ENCODE results near the gene C20orf96.

C20orf96 gene

GRCh38 chr20:301886-302848 is 11.6 kb upstream of the C20orf96 start:
- TF ChIP-seq GATA3 (IDR thresholded peaks at IDR 0.05; ENCODE audit: low read depth, low read length) = no peak
- no peak for TF ChIP-seq GATA2 (IDR thresholded peaks at IDR 0.05; ENCODE audit: low read depth, low read length)

DNA sequence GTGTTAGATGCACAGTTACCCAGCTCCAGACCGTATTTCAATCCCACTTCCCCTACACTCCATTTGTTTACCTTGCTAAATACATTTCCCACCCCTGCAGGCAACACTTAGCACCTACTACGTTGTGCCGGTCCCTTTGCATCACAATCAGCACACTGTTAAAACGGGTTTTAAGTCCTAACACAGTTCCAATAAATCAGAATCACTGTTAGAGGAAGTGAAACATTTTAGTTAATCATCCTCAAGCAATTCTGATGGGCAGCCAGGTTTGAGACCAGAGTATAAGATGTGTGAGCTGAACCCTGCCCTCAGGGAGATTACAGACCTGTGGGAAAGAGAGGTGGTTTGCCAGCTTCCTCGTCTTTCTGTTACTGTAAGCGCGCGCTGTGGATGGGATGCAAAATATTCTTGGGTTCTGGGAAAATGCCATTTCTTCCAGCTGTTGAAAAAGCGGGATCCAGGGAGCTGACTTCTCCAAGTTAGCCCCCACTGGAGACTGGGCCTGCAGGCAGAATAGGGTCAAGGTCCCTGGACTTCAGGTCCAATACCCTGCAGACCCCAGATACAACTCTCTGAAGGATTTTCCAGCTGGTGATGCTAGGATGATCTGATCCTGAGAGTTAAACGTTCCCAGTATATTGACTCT is 9.9 kb upstream of the C20orf96 start:
- TF ChIP-seq GATA3 (IDR thresholded peaks at IDR 0.05; ENCODE audit: low read depth, low read length) (no peak), GATA2 (IDR thresholded peaks at IDR 0.05; ENCODE audit: low read depth, low read length) (no peak)

GRCh38 chr20:298776-299391 is 8.3 kb upstream of the C20orf96 start:
- no peak for TF ChIP-seq GATA2 (IDR thresholded peaks at IDR 0.05; ENCODE audit: low read depth, low read length)
- no peak for TF ChIP-seq GATA3 (IDR thresholded peaks at IDR 0.05; ENCODE audit: low read depth, low read length)

DNA sequence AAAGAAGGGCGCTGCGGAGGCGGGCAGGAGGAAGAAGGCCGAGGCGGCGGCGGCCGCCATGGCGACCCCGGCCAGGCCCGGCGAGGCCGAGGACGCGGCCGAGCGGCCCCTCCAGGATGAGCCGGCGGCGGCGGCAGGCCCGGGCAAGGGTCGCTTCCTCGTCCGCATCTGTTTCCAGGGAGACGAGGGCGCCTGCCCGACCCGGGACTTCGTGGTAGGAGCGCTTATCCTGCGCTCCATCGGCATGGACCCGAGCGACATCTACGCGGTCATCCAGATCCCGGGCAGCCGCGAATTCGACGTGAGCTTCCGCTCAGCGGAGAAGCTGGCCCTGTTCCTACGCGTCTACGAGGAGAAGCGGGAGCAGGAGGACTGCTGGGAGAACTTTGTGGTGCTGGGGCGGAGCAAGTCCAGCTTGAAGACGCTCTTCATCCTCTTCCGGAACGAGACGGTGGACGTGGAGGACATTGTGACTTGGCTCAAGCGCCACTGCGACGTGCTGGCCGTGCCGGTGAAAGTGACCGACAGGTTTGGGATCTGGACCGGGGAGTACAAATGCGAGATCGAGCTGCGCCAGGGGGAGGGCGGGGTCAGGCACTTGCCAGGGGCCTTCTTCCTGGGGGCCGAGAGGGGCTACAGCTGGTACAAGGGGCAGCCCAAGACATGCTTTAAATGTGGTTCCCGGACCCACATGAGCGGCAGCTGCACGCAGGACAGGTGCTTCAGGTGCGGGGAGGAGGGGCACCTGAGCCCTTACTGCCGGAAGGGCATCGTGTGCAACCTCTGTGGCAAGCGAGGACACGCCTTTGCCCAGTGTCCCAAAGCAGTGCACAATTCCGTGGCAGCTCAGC is 7.6 kb upstream of the C20orf96 start:
- TF ChIP-seq GATA2 (IDR thresholded peaks at IDR 0.05; ENCODE audit: low read depth, low read length) = no peak
- TF ChIP-seq GATA3 (IDR thresholded peaks at IDR 0.05; ENCODE audit: low read depth, low read length) = no peak

DNA sequence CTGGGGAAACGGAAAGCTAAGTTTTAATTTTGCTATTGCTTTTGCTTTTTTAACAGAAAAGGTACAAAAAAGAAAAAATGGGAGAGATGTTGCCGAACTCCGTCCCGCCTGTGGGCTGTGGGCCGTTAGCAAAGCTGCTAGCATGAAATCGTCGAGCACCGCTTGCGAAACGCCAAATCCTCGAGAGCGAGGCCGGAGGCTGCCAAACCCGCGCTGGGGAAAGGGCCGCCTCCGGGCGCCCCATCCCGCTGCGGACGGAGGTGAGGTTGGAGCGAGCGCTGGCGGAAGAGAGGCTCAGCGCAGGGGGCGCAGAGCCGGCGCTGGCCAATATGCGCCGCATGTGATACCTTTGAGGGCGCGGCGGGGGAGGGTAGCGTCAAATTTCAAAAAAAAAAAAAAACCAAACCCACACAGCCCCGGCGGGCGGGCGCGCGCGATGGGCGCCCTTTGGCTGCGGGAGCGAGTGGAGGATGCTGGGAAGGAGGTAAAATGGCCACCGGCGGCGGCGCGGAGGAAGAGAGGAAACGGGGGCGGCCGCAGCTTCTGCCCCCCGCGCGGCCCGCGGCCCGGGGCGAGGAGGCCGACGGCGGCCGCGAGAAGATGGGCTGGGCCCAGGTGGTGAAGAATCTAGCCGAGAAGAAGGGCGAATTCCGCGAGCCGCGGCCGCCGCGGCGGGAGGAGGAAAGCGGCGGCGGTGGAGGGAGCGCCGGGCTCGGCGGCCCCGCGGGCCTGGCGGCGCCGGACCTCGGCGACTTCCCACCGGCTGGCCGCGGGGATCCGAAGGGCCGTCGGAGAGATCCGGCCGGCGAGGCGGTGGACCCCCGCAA is 6.8 kb upstream of the C20orf96 start, which contains the start of gene ZCCHC3:
Gene ZCCHC3, plus strand, starts transcription at position 473 of the 827 bp plus-strand sequence. Its CDS starts 17 bp downstream, at position 490.
- TF ChIP-seq GATA3 (IDR thresholded peaks at IDR 0.05; ENCODE audit: low read depth, low read length) (no peak), GATA2 (IDR thresholded peaks at IDR 0.05; ENCODE audit: low read depth, low read length) (no peak; the same call in 1 of the 2 replicates)

DNA sequence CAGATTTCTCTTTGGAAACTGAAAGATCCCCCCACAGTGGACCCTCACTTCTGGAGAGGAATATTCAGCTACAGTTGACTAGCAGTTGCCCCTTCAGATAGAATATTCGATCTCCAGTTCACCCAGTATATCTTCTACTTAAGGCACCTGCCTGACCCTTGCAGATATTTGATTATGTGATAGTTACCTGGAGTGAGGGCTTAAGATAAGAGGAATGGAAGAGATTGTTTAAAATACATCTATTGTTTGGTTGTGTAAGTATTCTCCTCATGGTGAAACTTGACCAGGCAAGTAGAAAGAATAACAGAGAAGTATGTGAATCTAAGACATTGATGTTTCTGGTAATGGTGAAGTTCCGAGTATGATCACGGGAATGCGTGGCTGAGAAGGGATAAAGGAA is 5.3 kb upstream of the C20orf96 start:
- TF ChIP-seq GATA3 (IDR thresholded peaks at IDR 0.05; ENCODE audit: low read depth, low read length) = no peak
- no peak for TF ChIP-seq GATA2 (IDR thresholded peaks at IDR 0.05; ENCODE audit: low read depth, low read length)

DNA sequence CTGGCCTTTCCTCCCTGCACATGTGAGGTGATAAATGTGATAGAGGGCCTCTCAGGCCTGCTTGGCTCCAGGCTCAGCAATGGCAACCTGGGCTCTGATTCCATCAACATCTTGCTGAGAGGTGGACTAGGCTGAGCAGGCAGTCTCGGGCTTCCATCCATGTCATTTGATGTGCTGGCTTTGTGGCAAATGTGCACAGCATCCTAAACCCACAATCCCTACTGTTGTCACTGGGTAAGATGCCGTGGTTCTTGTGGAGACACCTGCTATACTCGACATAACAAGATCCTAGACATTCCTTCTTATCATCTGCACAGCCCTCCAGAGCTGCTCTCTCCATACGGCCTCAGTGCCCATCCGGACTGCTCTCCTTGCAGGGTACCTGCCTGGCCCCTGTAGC is 4.1 kb upstream of the C20orf96 start:
- TF ChIP-seq GATA2 (IDR thresholded peaks at IDR 0.05; ENCODE audit: low read depth, low read length) = no peak
- TF ChIP-seq GATA3 (IDR thresholded peaks at IDR 0.05; ENCODE audit: low read depth, low read length) = no peak

DNA sequence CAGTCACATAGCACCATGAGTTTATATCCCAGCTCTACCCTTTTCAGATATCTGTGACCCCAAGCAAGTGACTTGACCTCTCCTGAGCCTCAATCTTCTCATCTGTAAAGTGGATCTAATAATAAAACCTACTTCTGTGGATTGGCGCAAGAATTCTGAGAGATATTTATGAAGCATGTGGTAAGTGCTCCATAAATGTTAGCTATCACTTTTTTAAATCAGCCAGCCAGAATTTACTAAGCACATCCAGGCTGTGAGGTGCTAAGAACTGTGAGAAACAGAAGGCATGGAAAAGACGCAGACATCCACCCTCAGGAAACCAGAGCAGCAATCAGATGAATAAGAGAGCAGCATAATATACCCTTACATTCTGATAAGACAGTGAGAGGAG is 862 bp downstream of the C20orf96 start:
- no peak for TF ChIP-seq GATA3 (IDR thresholded peaks at IDR 0.05; ENCODE audit: low read depth, low read length)
- no peak for TF ChIP-seq GATA2 (IDR thresholded peaks at IDR 0.05; ENCODE audit: low read depth, low read length)

GRCh38 chr20:288956-289692 is 1.4 kb downstream of the C20orf96 start:
- no peak for TF ChIP-seq GATA2 (IDR thresholded peaks at IDR 0.05; ENCODE audit: low read depth, low read length)
- TF ChIP-seq GATA3 (IDR thresholded peaks at IDR 0.05; ENCODE audit: low read depth, low read length) = no peak

GRCh38 chr20:286508-286907 is 4.0 kb downstream of the C20orf96 start:
- TF ChIP-seq GATA3 (IDR thresholded peaks at IDR 0.05; ENCODE audit: low read depth, low read length) (no peak), GATA2 (IDR thresholded peaks at IDR 0.05; ENCODE audit: low read depth, low read length) (no peak)

DNA sequence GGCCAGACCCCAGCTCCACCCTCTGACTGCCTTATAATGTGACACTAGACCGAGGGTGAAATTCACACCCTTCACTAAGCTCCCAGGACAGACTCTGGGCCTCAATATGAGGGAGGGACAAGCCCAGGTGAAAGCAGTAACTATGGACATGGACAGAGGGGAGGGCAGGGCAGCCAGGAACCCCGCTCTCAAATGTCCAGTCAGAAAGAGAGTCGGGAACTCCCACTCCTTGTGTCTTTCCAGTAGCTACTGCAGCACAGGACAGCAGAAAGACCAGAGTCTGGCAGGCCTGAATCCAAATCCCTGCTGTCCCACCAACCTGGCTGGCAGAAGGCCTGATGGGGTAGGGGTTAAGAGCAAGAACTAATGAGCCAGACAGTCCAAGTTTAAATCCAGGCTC is 6.4 kb downstream of the C20orf96 start:
- TF ChIP-seq GATA3 (IDR thresholded peaks at IDR 0.05; ENCODE audit: low read depth, low read length) = no peak
- no peak for TF ChIP-seq GATA2 (IDR thresholded peaks at IDR 0.05; ENCODE audit: low read depth, low read length)

Data from SH-SY5Y (cell line).